GOT3 (cell line): ENCODE measurements around the gene FBRSL1.

Experiments used
- DNase-seq: peaks from one replicate; lab custom pipeline; 2025; ENCODE audit warnings: mixed read lengths; lab: John Stamatoyannopoulos, UW

FBRSL1 gene

GRCh38 chr12:132483612-132484011 lies 6.3 kb upstream of the FBRSL1 start:
- no peak for DNase-seq

GRCh38 chr12:132484183-132484890 lies 5.6 kb upstream of the FBRSL1 start:
- DNase-seq, result no peak

- no peak for DNase-seq
Observed at GRCh38 chr12:132484891-132485441, 5.0 kb upstream of the FBRSL1 start.

GRCh38 chr12:132485619-132486018 lies 4.3 kb upstream of the FBRSL1 start:
- DNase-seq, result no peak

GRCh38 chr12:132486168-132486567 lies 3.8 kb upstream of the FBRSL1 start:
- no peak for DNase-seq

GRCh38 chr12:132486576-132486975 lies 3.4 kb upstream of the FBRSL1 start:
- no peak for DNase-seq

GRCh38 chr12:132487311-132487741 lies 2.6 kb upstream of the FBRSL1 start:
- no peak for DNase-seq

- no peak for DNase-seq
Observed at GRCh38 chr12:132488127-132489077, 1.5 kb upstream of the FBRSL1 start.

- no peak for DNase-seq
Observed at GRCh38 chr12:132489078-132489601, 811 bp upstream of the FBRSL1 start.

GRCh38 chr12:132490422-132491137 lies 629 bp downstream of the FBRSL1 start:
- DNase-seq, result no peak

GRCh38 chr12:132491138-132491663 lies 1.2 kb downstream of the FBRSL1 start:
- no peak for DNase-seq

GRCh38 chr12:132491761-132492378 lies 1.9 kb downstream of the FBRSL1 start:
- no peak for DNase-seq

- DNase-seq, result no peak
Observed at GRCh38 chr12:132492522-132492921, 2.6 kb downstream of the FBRSL1 start.

- no peak for DNase-seq
Observed at GRCh38 chr12:132492951-132493350, 3.0 kb downstream of the FBRSL1 start.

GRCh38 chr12:132493482-132494178 lies 3.7 kb downstream of the FBRSL1 start:
- no peak for DNase-seq

GRCh38 chr12:132494294-132495164 lies 4.6 kb downstream of the FBRSL1 start:
- no peak for DNase-seq

- DNase-seq, result no peak
Observed at GRCh38 chr12:132495165-132495544, 5.2 kb downstream of the FBRSL1 start.

- DNase-seq, result no peak
Observed at GRCh38 chr12:132495629-132496357, 5.8 kb downstream of the FBRSL1 start.

GRCh38 chr12:132496358-132496669 lies 6.4 kb downstream of the FBRSL1 start:
- no peak for DNase-seq
